H9 (cell line): ENCODE data around the gene SLC4A5. TPM values are rescaled to one million over a fixed set of nuclear protein-coding genes. Genes with fewer than 3 reads are reported as not detected.

ENCODE experiments used
- DNase-seq: peaks from one replicate; pipeline ENCODE4 v3.0.0-alpha.2; 2017
- H2AFZ ChIP-seq: one replicate; pipeline ENCODE4 v1.6.1; 2013; ENCODE audit warnings: mild to moderate bottlenecking, low read length, control low read depth, moderate library complexity
- H2AK5ac ChIP-seq: 2 replicates; pipeline ENCODE4 v1.6.1; 2013; ENCODE audit warnings: low read length, control low read depth, mixed read lengths; ENCODE audit not compliant: insufficient read length
- H2BK120ac ChIP-seq: one replicate; pipeline ENCODE4 v1.6.1; 2013; ENCODE audit warnings: low read depth, mild to moderate bottlenecking, low read length, control low read depth, inconsistent platforms; ENCODE audit not compliant: poor library complexity, severe bottlenecking
- H2BK12ac ChIP-seq: 2 replicates; pipeline ENCODE4 v1.6.1; 2013; ENCODE audit warnings: low read length, control low read depth, mixed read lengths, low read depth; ENCODE audit not compliant: insufficient read length
- H2BK15ac ChIP-seq: 2 replicates; pipeline ENCODE4 v1.6.1; 2013; ENCODE audit warnings: low read depth, low read length, control low read depth
- H2BK20ac ChIP-seq: one replicate; pipeline ENCODE4 v1.6.1; 2013; ENCODE audit warnings: low read depth, mild to moderate bottlenecking, low read length, control low read depth, inconsistent platforms; ENCODE audit not compliant: poor library complexity, severe bottlenecking
- H2BK5ac ChIP-seq: 2 replicates; pipeline ENCODE4 v1.6.1; 2013; ENCODE audit warnings: low read length, control low read depth, mixed read lengths; ENCODE audit not compliant: insufficient read length
- H3K14ac ChIP-seq: 2 replicates; pipeline ENCODE4 v1.6.1; 2013; ENCODE audit warnings: low read length, control low read depth; ENCODE audit not compliant: insufficient read depth
- H3K18ac ChIP-seq: 2 replicates; pipeline ENCODE4 v1.6.1; 2013; ENCODE audit warnings: low read depth, mild to moderate bottlenecking, mixed read lengths, low read length, control low read depth; ENCODE audit not compliant: insufficient read length
- H3K23ac ChIP-seq: 2 replicates; pipeline ENCODE4 v1.6.1; 2013; ENCODE audit warnings: low read length, control low read depth, mixed read lengths, low read depth; ENCODE audit not compliant: insufficient read length
- H3K23me2 ChIP-seq: 2 replicates; pipeline ENCODE4 v1.6.1; 2013; ENCODE audit warnings: low read depth, mild to moderate bottlenecking, mixed read lengths, low read length, control low read depth; ENCODE audit not compliant: insufficient read length, poor library complexity, severe bottlenecking
- H3K27ac ChIP-seq: 2 replicates; pipeline ENCODE4 v1.5.1; 2013; ENCODE audit warnings: low read length, control low read depth, mixed read lengths, low read depth; ENCODE audit not compliant: insufficient read length
- H3K27me3 ChIP-seq: 2 replicates; pipeline ENCODE4 v1.6.1; 2013; ENCODE audit warnings: low read length, control low read depth, inconsistent platforms; ENCODE audit not compliant: insufficient read depth
- H3K4ac ChIP-seq: 2 replicates; pipeline ENCODE4 v1.6.1; 2013; ENCODE audit warnings: low read depth, mild to moderate bottlenecking, control low read depth, inconsistent platforms, low read length, moderate library complexity
- H3K4me1 ChIP-seq: 2 replicates; pipeline ENCODE4 v1.6.1; 2013; ENCODE audit warnings: low read length, control low read depth, inconsistent platforms; ENCODE audit not compliant: insufficient read depth
- H3K4me2 ChIP-seq: 2 replicates; pipeline ENCODE4 v1.6.1; 2013; ENCODE audit warnings: low read length, control low read depth, mixed read lengths; ENCODE audit not compliant: insufficient read length, insufficient read depth
- H3K56ac ChIP-seq: 2 replicates; pipeline ENCODE4 v1.6.1; 2013; ENCODE audit warnings: low read depth, mild to moderate bottlenecking, mixed read lengths, low read length, control low read depth; ENCODE audit not compliant: insufficient read length
- H3K79me1 ChIP-seq: 2 replicates; pipeline ENCODE4 v1.6.1; 2013; ENCODE audit warnings: low read depth, mild to moderate bottlenecking, moderate library complexity, low read length, control low read depth, inconsistent platforms; ENCODE audit not compliant: insufficient read depth, poor library complexity, severe bottlenecking
- H3K79me2 ChIP-seq: 2 replicates; pipeline ENCODE4 v1.6.1; 2013; ENCODE audit warnings: low read length, control low read depth, inconsistent platforms; ENCODE audit not compliant: insufficient read depth
- H3K9ac ChIP-seq: 2 replicates; pipeline ENCODE4 v1.6.1; 2013; ENCODE audit warnings: low read length, control low read depth, mixed read lengths; ENCODE audit not compliant: insufficient read length; ENCODE audit errors: extremely low read depth
- H3K9me3 ChIP-seq: one replicate; pipeline ENCODE4 v1.6.1; 2013; ENCODE audit warnings: low read depth, low read length, inconsistent platforms; ENCODE audit not compliant: control insufficient read depth
- H3T11ph ChIP-seq: one replicate; pipeline ENCODE4 v1.6.1; 2013; ENCODE audit warnings: mild to moderate bottlenecking, low read length, control low read depth, inconsistent platforms
- H4K20me1 ChIP-seq: one replicate; pipeline ENCODE4 v1.6.1; 2013; ENCODE audit not compliant: control insufficient read depth, insufficient read length, insufficient read depth
- H4K5ac ChIP-seq: 2 replicates; pipeline ENCODE4 v1.6.1; 2013; ENCODE audit warnings: low read depth, mild to moderate bottlenecking, mixed read lengths, low read length, control low read depth; ENCODE audit not compliant: insufficient read length
- H4K8ac ChIP-seq: replicated peaks from 2 replicates; pipeline ENCODE4 v1.6.1; 2013; ENCODE audit warnings: low read length, control low read depth, mixed read lengths, low read depth; ENCODE audit not compliant: insufficient read length
- H4K91ac ChIP-seq: 2 replicates; pipeline ENCODE4 v1.6.1; 2013; ENCODE audit warnings: low read depth, mild to moderate bottlenecking, moderate library complexity, mixed read lengths, low read length, control low read depth; ENCODE audit not compliant: insufficient read length
- H3K27ac Mint-ChIP-seq, 3 experiments: 2 replicates in 2 of 3; 3 replicates in 1 of 3; pipeline ENCODE4 v1.8.0; 2020 to 2021; ENCODE audit warnings: mixed read lengths in 3 of 3, mild to moderate bottlenecking in 1 of 3, moderate library complexity in 1 of 3
- H3K27me3 Mint-ChIP-seq: 2 replicates; pipeline ENCODE4 v1.8.0; 2021; ENCODE audit warnings: low read depth, mild to moderate bottlenecking, moderate library complexity, mixed read lengths
- H3K36me3 Mint-ChIP-seq, 3 experiments: 2 replicates in 2 of 3; 3 replicates in 1 of 3; pipeline ENCODE4 v1.8.0; 2020 to 2021; ENCODE audit warnings: low read depth in 3 of 3, mixed read lengths in 3 of 3; ENCODE audit not compliant: insufficient read depth in 1 of 3
- H3K4me1 Mint-ChIP-seq, 2 experiments: 2 replicates each; pipeline ENCODE4 v1.8.0; 2020; ENCODE audit warnings: mixed read lengths in 2 of 2
- H3K4me3 Mint-ChIP-seq, 2 experiments: 2 replicates in 1 of 2; 3 replicates in 1 of 2; pipeline ENCODE4 v1.8.0; 2020 to 2021; ENCODE audit warnings: mild to moderate bottlenecking in 2 of 2, mixed read lengths in 2 of 2, moderate library complexity in 1 of 2
- H3K9me3 Mint-ChIP-seq, 2 experiments: 2 replicates in 1 of 2; 3 replicates in 1 of 2; pipeline ENCODE4 v1.8.0; 2020; ENCODE audit warnings: mild to moderate bottlenecking in 2 of 2, mixed read lengths in 2 of 2, moderate library complexity in 1 of 2
- CTCF ChIP-seq: fragments of 200-600 bp; sonication (generic); conservative IDR thresholded peaks from 3 replicates; pipeline ENCODE4 v1.8.0; 2021; ENCODE audit warnings: antibody characterized with exemption, mild to moderate bottlenecking
- WGBS: extraction: QIAGEN DNeasy Blood & Tissue Kit; methylation state at CpG from one replicate; pipeline ENCODE4 v1.1.7; 2013; ENCODE audit warnings: missing lambda C conversion rate, low lambda C conversion rate, mixed read lengths; ENCODE audit not compliant: insufficient read length; ENCODE audit errors: extremely low coverage; 5-methylcytosine and 5-hydroxymethylcytosine counted together
- total RNA-seq: library from RNA; stranded (reverse); gene quantifications from 2 replicates; pipeline ENCODE4 v1.2.1, GENCODE V29; 2021

The SLC4A5 gene
- total RNA-seq, 1 experiment from 2014 or later: 0.50 TPM

GRCh38 chr2:74387346-74387745, 44.1 kb upstream of the SLC4A5 start:
- no peak for DNase-seq
- H4K20me1 ChIP-seq: no peaks in the 10 kb centered on the region
- H3K27me3 ChIP-seq: no peaks in the 10 kb centered on the region

More at GRCh38 chr2:74387346-74387745, 44.1 kb upstream of the SLC4A5 start:
- H3K4ac ChIP-seq: no peak overlapping the region
- no peak overlapping the region for H2BK20ac ChIP-seq
- no peaks in the 10 kb centered on the region for H3K9me3 ChIP-seq
- no CpG with 5 or more reads among the region's 1 CpG for WGBS
- no peak overlapping the region for H3K18ac ChIP-seq
- peaks cover 7% of the 10 kb centered on the region for H3K23me2 ChIP-seq
- H3K79me1 ChIP-seq: no peaks in the 10 kb centered on the region
- H3K56ac ChIP-seq: no peak overlapping the region
- Mint-ChIP-seq H3K27ac (no peak overlapping the region), H3K27me3 (no peaks in the 10 kb centered on the region), H3K4me1 (peaks cover 0 to 6% of the 10 kb centered on the region in 2 experiments; a peak in 3 of 4 replicates), H3K36me3 (peaks cover 0 to 5% (median 2%) of the 10 kb centered on the region in 3 experiments; a peak in 4 of 7 replicates), H3K9me3 (no peaks in the 10 kb centered on the region), H3K4me3 (no peak overlapping the region)
- no peak for TF ChIP-seq CTCF
- H2BK5ac ChIP-seq: no peak overlapping the region
- no peak overlapping the region for H2AFZ ChIP-seq
- H4K8ac ChIP-seq: no peak overlapping the region
- no peak overlapping the region for H2BK15ac ChIP-seq
- no peak overlapping the region for H3K23ac ChIP-seq
- H2BK120ac ChIP-seq: no peak overlapping the region
- no peak overlapping the region for H3K4me2 ChIP-seq
- no peak overlapping the region for H4K5ac ChIP-seq
- no peak overlapping the region for H2BK12ac ChIP-seq
- H3T11ph ChIP-seq: no peak overlapping the region
- peaks cover 18% of the 10 kb centered on the region; the same call in 1 of the 2 replicates for H3K79me2 ChIP-seq
- no peak overlapping the region for H4K91ac ChIP-seq
- H3K14ac ChIP-seq: no peak overlapping the region
- H3K27ac ChIP-seq: no peak overlapping the region
- no peak overlapping the region for H2AK5ac ChIP-seq
- H3K9ac ChIP-seq: no peak overlapping the region
- H3K4me1 ChIP-seq: peaks cover 4% of the 10 kb centered on the region; the same call in 1 of the 2 replicates
